ENCODE measurements around the gene SPEG. TPM values are rescaled to one million over a fixed set of nuclear protein-coding genes. Genes with fewer than 3 reads are reported as not detected.
A peak's percentile ranks its signal among the peaks of the same experiment; 100 is the strongest.

Gene SPEG
- total RNA-seq, 1 donor from 2014 or later: 71.2 TPM

- peak overlapping the region; percentile 100 for H3K9ac ChIP-seq (ENCODE audit: low read length)
- no peaks in the 10 kb centered on the region for H3K36me3 ChIP-seq (ENCODE audit: insufficient read depth, low read length)
- Mint-ChIP-seq H3K27me3 (ENCODE audit: low read depth, unreplicated experiment) (peaks cover 31% of the 10 kb centered on the region), H3K36me3 (ENCODE audit: low read depth, unreplicated experiment) (peaks cover 9% of the 10 kb centered on the region), H3K27ac (ENCODE audit: unreplicated experiment) (peak overlapping the region; percentile 96), H3K4me3 (ENCODE audit: unreplicated experiment) (peak overlapping the region; percentile 98), H3K9me3 (ENCODE audit: unreplicated experiment) (peaks cover 4% of the 10 kb centered on the region), H3K4me1 (ENCODE audit: low read depth, unreplicated experiment) (peaks cover 23% of the 10 kb centered on the region)
- H3K27ac ChIP-seq (ENCODE audit: low read depth, low read length): peak overlapping the region; percentile 90
- H3K27me3 ChIP-seq (ENCODE audit: insufficient read depth, low read length): peaks cover 15% of the 10 kb centered on the region
- H3K9me3 ChIP-seq (ENCODE audit: insufficient read depth, low read depth, low read length): no peaks in the 10 kb centered on the region
- no peak for FAIRE-seq
- DNase-seq (ENCODE audit: low read depth): peak; percentile 75
- peak overlapping the region; percentile 98 for H3K4me2 ChIP-seq (ENCODE audit: low read length)
- H2AFZ ChIP-seq (ENCODE audit: low read depth, low read length): peak overlapping the region; percentile 93
- H4K20me1 ChIP-seq (ENCODE audit: insufficient read depth, low read length): no peaks in the 10 kb centered on the region
- peak overlapping the region; percentile 92 for H3K4me3 ChIP-seq (ENCODE audit: insufficient read depth, low read depth, low read length)
- TF ChIP-seq EZH2 (IDR thresholded peaks at IDR 0.05; ENCODE audit: insufficient read depth, low read length) (no peak), CTCF (IDR thresholded peaks at IDR 0.05; ENCODE audit: insufficient read depth, low read depth, low read length) (no peak)
- H3K4me1 ChIP-seq (ENCODE audit: insufficient read depth, low read length): peaks cover 39% of the 10 kb centered on the region
- peaks cover 18% of the 10 kb centered on the region for H3K79me2 ChIP-seq (ENCODE audit: insufficient read depth, low read length)
Observed at GRCh38 chr2:219497495-219498279, 63.0 kb downstream of the SPEG start.

- peak within 1 kb of the TSS; percentile 96 for H3K27ac Mint-ChIP-seq (ENCODE audit: unreplicated experiment)
- Histone ChIP-seq H3K27me3 (ENCODE audit: insufficient read depth, low read length) (peaks cover 15% of the 10 kb centered on the region), H2AFZ (ENCODE audit: low read depth, low read length) (peak within 1 kb of the TSS; percentile 93), H3K79me2 (ENCODE audit: insufficient read depth, low read length) (peaks cover 18% of the 10 kb centered on the region), H3K9me3 (ENCODE audit: insufficient read depth, low read depth, low read length) (no peaks in the 10 kb centered on the region), H3K4me1 (ENCODE audit: insufficient read depth, low read length) (peaks cover 39% of the 10 kb centered on the region), H3K27ac (ENCODE audit: low read depth, low read length) (peak within 1 kb of the TSS; percentile 90), H3K4me3 (ENCODE audit: insufficient read depth, low read depth, low read length) (peak within 1 kb of the TSS; percentile 92), H4K20me1 (ENCODE audit: insufficient read depth, low read length) (no peaks in the 10 kb centered on the region), H3K36me3 (ENCODE audit: insufficient read depth, low read length) (peaks cover 2% of the 10 kb centered on the region), H3K9ac (ENCODE audit: low read length) (peak within 1 kb of the TSS; percentile 100), H3K4me2 (ENCODE audit: low read length) (peak within 1 kb of the TSS; percentile 98)
- peaks cover 23% of the 10 kb centered on the region for H3K4me1 Mint-ChIP-seq (ENCODE audit: low read depth, unreplicated experiment)
- peak within 1 kb of the TSS; percentile 98 for H3K4me3 Mint-ChIP-seq (ENCODE audit: unreplicated experiment)
- TF ChIP-seq CTCF (IDR thresholded peaks at IDR 0.05; ENCODE audit: insufficient read depth, low read depth, low read length) (no peak), EZH2 (IDR thresholded peaks at IDR 0.05; ENCODE audit: insufficient read depth, low read length) (no peak)
- FAIRE-seq (peak; percentile 75), DNase-seq (ENCODE audit: low read depth) (peak; percentile 98)
- H3K27me3 Mint-ChIP-seq (ENCODE audit: low read depth, unreplicated experiment): peaks cover 26% of the 10 kb centered on the region
- peaks cover 10% of the 10 kb centered on the region for H3K36me3 Mint-ChIP-seq (ENCODE audit: low read depth, unreplicated experiment)
- H3K9me3 Mint-ChIP-seq (ENCODE audit: unreplicated experiment): peaks cover 4% of the 10 kb centered on the region
Observed at GRCh38 chr2:219498280-219499057, 63.8 kb downstream of the SPEG start, which contains the start of gene GMPPA. Gene GMPPA, plus strand, starts transcription at chr2:219498891. Its CDS starts 1,085 bp downstream, at chr2:219499976.
